GM12878 (cell line): ENCODE results near the gene CLEC6A.

Experiments used
- MXI1 ChIP-seq: fragments of 150-350 bp; IDR thresholded peaks from 2 replicates; pipeline ENCODE4 v1.6.1; 2011; ENCODE audit warnings: low read depth, mild to moderate bottlenecking, inconsistent platforms, low read length, improper control_type of control experiment
- ZNF274 ChIP-seq: IDR thresholded peaks from one replicate; pipeline ENCODE4 v1.8.0; 2011; ENCODE audit not compliant: insufficient read length, insufficient read depth

GRCh38 chr12:8491646-8492530 lies 36.1 kb downstream of the CLEC6A start:
- TF ChIP-seq ZNF274, result no peak
- TF ChIP-seq MXI1, result no peak
